Myocyte (in vitro differentiated cells): ENCODE data around the gene CCL2. TPM values are rescaled to one million over a fixed set of nuclear protein-coding genes. Genes with fewer than 3 reads are reported as not detected.
"Not testable (repeated sequence)": the region's sequence is repeated elsewhere in the genome, so short reads cannot be mapped to it uniquely, and the experiment has no call there.

Experiments used
- DNase-seq: peaks from one replicate; pipeline ENCODE4 v3.0.0-alpha.2; 2012; ENCODE audit warnings: low read depth
- polyA plus RNA-seq: library from polyadenylated mRNA; unstranded; fragments of >200 nt; gene quantifications from one replicate; pipeline ENCODE4 v1.2.1, GENCODE V29; 2012; ENCODE audit warnings: missing spikeins
- total RNA-seq: library from RNA; depleted of rRNA; stranded (reverse); fragments of >200 nt; gene quantifications from 2 replicates; pipeline ENCODE4 v1.2.3, GENCODE V29; 2014

Gene CCL2
- total RNA-seq: 0.32 and 2.1 TPM in 2 replicates
- polyA plus RNA-seq: 7.8 TPM

- DNase-seq: no peak
Measured at GRCh38 chr17:34254651-34255380, at the start of gene CCL2. CCL2 (plus strand) TSS chr17:34255285; CDS start chr17:34255350, 65 bp downstream.

- DNase-seq: no peak
Measured at GRCh38 chr17:34205401-34205800, 49.7 kb upstream of the CCL2 start.

- DNase-seq: no peak
Measured at GRCh38 chr17:34206569-34206968, 48.5 kb upstream of the CCL2 start.

GRCh38 chr17:34207572-34207971, 47.5 kb upstream of the CCL2 start:
- DNase-seq: no peak

- no peak for DNase-seq
Measured at GRCh38 chr17:34218748-34219147, 36.3 kb upstream of the CCL2 start.

GRCh38 chr17:34219405-34219804, 35.7 kb upstream of the CCL2 start:
- no peak for DNase-seq

- DNase-seq: no peak
Measured at GRCh38 chr17:34220045-34220751, 34.9 kb upstream of the CCL2 start.

- DNase-seq: no peak
Measured at GRCh38 chr17:34220752-34221395, 34.2 kb upstream of the CCL2 start.

GRCh38 chr17:34221411-34221810, 33.7 kb upstream of the CCL2 start:
- DNase-seq: no peak

GRCh38 chr17:34222722-34223497, 32.2 kb upstream of the CCL2 start:
- no peak for DNase-seq

- DNase-seq: no peak
Measured at GRCh38 chr17:34225046-34225445, 30.0 kb upstream of the CCL2 start.

- no peak for DNase-seq
Measured at GRCh38 chr17:34226011-34226743, 28.9 kb upstream of the CCL2 start.

GRCh38 chr17:34226744-34227034, 28.4 kb upstream of the CCL2 start:
- no peak for DNase-seq

GRCh38 chr17:34227293-34227692, 27.8 kb upstream of the CCL2 start:
- not testable (repeated sequence) for DNase-seq

GRCh38 chr17:34227707-34228106, 27.4 kb upstream of the CCL2 start:
- DNase-seq: no peak

GRCh38 chr17:34228781-34229180, 26.3 kb upstream of the CCL2 start:
- DNase-seq: no peak

GRCh38 chr17:34230342-34230741, 24.7 kb upstream of the CCL2 start:
- no peak for DNase-seq

GRCh38 chr17:34234616-34235015, 20.5 kb upstream of the CCL2 start:
- DNase-seq: no peak

GRCh38 chr17:34235389-34236028, 19.6 kb upstream of the CCL2 start:
- no peak for DNase-seq

- DNase-seq: no peak
Measured at GRCh38 chr17:34236281-34236892, 18.7 kb upstream of the CCL2 start.
